HG03469 (cell line): ENCODE measurements around the gene DGKB.

Experiments used
- ATAC-seq: cut with Tn5 transposase; IDR thresholded peaks from one replicate; pipeline ENCODE4 v1.9.1; 2021; ENCODE audit warnings: mild to moderate bottlenecking, moderate library complexity, moderate number of reproducible peaks; ENCODE audit not compliant: unreplicated experiment

The DGKB gene

DNA sequence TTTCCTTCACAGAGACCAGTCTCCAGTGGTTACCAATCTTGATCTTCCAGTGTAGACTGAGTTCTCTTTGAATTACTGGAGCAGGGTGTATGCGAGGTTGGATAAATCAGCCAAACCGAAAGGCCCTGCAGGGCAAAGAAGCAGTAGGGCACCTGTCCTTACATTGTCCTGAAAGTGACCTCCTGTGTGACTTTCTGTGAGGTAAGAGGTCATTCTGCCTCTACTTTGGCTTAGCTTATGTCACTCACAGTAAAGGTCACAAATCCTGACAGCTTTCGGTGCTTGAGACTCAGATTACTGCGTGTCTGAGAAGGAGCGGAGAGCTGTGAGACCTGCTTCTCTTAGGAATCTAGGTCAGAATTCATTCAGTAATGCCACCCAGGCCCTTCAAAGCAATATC is 660.4 kb downstream of the DGKB start:
- no peak for ATAC-seq

DNA sequence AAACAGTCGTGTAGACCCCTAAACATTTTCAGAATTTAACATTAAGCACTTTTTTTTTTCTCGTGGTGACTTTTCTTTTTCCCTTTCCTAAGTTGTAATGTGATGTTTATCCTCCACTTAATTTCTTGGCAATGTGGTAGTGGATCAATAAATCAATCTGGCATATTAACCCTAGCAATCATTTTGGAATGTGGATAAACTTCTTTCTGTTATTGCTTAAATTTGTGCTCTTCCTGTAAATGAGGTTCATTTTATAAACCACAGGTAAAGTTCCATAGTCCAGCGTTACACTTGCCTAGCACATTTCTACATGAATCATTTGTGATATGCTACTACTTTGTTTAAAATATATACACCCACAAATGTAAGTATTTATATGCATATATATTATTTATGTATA is 665.7 kb downstream of the DGKB start:
- no peak for ATAC-seq

DNA sequence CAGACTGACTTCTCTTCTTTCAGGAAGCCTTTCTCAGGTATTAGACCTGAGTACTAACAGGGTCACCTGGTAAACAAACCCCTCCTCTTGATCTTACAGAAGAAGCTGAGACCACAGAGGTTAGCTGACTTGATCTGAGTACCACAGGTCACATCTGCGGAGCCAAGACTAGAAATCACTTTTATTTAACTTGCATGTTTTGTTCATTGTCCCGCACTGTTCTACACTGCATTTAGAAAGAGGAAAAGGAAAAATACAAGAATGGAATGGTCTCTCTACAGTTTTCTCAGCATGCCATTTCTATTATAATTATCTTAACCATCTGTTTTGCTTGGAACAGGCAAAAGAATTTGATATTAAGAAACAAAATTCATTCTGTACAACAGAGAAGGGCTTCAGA is 667.5 kb downstream of the DGKB start:
- ATAC-seq: no peak

DNA sequence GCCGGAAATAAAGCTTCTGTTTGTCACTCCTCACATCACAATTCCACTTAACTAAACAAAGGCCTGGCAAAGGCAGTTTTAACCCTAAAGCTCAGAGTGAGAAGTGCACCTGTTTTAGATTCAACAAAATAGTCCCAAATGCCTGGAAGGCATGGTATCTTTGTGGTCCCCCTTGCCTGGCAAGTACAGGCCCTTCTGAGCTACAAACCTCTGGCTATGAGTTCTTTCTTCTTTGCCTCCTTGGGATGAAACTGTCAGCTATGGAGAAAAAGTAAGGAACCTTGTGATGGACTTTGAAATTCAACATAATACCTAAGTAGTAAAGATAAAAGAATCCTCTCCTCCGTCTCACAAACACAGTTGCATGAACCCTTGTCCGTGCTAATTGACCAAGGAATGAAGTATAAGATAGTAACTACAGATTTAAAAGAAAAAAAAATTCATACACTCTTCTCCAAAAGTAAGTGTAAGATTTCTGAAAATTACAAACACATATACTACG is 668.6 kb downstream of the DGKB start:
- ATAC-seq: no peak

DNA sequence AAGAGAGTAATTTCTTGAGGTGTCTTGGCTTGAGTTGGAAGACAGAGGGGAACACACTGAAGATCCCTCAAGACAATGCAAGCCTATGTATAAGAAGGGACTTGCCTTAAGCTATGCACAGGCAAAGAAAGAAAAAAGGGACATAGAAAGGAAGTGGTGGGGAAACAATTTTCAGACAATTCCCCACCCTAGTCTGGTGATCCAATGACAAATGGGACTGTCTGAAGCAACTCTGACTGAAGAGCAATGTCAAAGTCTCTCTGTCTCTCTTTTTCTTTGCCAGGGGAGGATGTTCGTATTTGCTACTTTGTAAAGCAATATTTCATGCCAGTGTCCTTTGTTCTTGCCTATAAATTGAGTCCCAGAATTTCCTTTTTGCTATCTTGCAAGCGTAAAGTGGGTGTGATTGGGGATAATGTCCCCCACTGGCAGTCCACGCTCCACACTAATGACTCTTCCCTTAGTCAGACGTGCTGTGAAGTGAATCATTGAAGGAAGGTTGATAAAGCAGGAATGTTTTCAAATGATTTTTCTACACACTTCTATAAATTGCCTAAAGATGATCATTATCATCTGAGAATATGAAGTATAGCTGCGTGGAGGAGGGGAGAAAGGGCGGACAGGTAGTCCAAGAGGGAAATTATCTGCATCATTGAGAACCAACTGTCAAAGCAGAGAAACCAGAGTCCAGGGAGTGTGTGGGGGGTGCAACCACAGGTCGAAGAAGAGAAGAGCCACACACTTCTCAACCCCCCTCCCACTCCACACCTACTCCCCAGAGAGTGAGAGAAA is 669.3 kb downstream of the DGKB start:
- ATAC-seq: no peak

DNA sequence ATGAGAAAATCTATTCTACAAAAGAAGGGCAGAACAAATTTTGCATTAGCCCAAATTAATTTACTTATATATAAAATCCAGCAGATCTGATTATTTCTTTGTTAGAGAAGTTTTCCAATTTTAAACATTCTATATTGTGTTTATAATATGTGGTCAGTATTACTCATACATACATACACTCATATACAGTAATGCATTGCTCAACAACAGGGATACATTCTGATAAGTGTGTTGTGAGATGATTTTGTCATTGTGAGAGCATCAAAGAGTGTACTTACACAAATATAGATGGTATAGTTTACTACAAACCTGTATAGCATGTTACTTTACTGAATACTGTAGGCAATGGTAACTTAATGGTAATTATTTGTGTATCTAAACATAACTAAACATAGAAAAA is 673.5 kb downstream of the DGKB start:
- ATAC-seq: no peak

DNA sequence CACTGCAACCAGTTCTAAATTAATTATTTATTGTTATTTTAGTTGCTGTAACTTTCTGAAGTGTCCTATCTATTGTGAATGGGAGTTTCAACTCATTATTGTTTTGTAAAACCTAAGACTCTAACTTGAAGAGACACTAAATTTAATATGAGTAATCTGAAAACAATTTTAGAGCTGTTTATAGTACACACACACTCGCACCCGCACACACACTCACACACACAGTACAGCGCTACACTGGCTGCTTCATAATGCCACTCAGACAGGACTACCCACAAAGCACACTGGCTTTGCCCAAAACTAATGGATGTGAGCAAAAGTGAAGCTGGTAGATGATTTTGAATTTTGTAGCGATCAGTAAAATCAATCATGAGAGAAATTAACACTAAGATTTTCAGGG is 674.2 kb downstream of the DGKB start:
- no peak for ATAC-seq

DNA sequence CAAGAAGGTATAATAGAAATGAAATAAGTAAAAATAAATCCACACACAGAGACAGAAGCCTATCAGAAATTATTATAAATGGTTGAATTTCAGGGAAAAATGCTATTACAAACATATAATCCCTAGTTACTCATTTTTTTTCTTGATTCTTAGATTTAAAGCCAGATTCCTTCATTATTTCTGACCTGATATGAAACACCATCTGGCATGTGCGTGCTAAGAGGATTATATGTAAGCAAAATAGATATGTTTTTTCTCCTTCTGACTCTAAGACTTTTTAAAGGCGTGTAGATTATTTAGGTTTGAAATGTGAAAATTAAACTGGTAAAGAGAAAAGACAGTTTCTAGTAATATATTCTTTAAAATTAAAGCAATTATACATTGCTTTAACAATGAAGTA is 676.4 kb downstream of the DGKB start:
- ATAC-seq: no peak

DNA sequence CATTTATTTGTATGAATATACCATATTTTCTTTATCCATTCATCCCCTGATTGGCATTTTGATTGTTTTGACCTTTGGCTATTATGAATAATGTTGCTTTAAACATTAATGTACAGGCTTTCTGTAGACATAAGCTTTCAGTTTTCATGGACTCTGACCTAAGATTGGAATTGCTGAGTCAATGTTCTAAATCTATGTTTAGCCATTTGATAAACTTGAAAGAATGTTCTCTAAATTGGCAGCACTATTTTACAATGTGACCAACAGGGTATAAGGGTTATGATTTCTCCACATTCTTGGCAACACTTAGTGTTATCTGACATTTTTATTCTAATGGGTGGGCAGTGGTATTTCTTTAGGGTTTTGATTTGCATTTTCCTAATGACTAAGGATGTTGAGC is 683.4 kb downstream of the DGKB start:
- ATAC-seq: no peak

DNA sequence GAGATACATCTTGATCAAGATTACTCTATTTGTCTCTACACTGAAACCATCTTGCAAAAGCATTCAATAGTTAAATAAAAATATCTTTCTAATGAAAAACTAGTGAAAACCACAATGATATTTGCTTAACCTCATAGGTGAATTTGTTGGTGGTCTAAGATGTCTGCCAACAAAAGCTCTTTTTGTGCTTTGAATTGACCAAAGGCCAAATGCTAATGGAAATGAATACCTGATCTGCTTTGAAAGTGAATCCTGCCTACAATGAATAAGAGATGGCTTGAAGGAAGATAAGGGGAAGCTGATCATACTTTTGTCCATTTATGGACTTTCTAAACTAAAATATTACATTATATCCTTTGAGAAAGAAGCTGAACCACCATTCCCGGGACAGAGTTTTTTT is 684.2 kb downstream of the DGKB start:
- ATAC-seq: no peak

DNA sequence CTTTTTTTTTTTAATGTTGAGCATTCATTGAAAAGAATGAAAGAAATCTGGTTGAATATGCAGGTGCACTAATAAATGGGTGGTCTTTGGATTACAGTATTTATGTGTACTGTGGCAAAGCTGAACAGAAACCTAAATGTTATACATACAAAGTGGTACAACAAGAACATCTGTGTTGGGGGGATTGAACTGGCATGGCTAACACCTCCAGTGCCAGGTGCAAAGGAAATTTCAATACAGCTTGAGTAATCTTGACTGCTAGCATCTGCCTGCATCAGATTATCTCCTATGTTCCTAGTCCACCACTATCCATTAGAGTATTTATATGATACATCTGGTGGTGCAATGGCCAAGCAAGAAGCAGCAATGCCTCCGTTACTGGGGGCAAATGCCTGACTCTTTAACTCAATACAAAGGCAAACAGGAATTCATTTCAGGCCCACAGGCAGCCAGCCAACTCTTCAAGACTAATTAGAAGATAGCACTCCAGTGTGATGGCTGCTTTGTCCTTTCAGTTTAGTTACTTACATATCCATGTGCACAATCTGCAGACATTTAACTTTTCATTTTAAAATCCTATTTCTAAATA is 692.6 kb downstream of the DGKB start:
- ATAC-seq: no peak

DNA sequence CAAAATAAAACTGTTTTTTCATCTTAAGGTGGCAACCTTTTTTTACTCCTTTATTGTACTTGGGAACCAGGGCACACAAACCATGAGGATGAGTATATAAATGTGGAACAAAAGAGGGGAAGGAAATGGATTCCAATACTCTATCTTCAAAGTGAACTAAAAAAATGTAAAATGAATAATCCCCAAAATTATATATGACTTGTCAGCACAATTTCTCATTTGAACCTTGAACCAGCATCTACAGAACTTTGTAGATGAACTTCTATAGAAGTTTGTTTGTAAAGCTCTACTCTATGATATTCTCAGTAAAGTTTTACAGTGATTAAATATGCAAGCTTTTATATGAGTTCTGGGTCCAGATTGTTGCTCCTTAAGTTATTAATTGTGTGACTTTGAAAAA is 694.8 kb downstream of the DGKB start:
- no peak for ATAC-seq

DNA sequence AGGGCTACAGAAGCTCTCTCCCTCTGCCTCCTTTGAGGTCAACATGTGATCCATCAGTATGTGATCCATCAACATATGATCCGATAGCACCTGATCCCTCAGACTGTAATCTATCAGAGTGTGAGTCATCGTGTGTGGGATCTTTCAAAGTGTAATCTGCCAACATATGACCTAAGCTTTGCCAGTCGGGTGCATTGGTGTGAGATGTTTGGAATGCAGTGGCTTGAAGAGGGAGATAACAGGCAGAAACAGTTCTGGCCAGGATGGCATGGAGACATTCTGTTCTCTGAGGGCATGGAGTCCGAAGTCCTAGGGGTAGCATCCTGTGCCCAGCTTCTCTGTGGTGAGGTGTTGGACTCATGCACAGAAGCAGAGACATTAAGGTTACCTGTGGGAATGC is 695.4 kb downstream of the DGKB start:
- ATAC-seq: no peak

DNA sequence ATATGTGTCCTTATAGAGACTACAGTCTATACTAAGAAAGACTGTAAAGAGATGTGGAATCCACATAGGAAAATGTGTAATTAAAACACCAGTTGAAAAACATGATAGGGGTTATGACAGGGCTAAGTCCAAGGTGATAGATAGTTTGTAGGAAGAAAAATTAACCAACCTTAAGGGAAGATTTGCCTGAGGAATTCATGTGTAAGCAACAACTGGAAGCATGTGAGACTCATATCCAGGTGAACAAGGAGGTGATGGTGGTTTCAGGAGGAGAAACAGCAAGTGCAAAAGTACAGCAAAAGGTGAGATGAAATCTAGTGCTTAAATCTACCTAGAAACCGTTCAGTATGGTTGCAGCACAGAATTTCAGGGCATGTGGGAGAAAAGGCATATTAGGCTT is 696.4 kb downstream of the DGKB start:
- ATAC-seq: no peak

DNA sequence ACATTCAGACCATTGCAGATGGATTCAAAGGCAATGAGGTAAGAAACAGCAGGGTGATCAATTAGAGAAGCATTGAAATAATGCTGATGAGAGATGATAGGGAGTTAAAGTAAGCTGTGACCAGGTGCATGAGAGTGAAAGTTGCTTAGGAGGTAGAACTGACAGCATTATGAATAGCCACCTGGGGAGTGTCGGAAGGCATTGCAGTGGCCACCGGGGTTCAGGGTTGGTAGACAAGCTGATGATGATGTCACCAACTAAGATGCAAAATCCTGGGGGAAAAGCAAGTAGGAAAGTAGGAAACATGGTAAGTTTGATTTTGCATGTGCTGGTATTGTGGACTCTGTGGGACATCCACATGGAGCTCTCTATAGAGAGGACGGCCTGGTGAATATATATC is 701.2 kb downstream of the DGKB start:
- no peak for ATAC-seq

DNA sequence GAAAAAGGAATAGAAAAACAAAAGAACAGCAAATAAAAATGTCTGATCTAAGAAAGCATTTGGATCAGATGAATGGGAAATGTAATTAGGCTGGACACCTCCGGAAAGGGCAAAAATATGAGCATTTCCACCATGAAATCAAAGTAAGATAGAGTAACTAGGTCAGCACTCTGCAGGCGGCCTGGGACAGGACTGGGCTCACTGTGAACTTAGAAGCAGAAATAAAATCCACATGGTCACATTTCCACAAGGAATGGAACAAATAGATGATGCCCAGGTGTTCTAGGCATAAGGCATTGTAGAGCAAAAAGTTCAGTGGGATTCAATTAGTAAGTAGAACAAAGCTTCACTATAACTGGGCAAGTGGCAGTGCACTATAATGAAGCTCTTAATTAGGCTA is 703.2 kb downstream of the DGKB start:
- no peak for ATAC-seq

DNA sequence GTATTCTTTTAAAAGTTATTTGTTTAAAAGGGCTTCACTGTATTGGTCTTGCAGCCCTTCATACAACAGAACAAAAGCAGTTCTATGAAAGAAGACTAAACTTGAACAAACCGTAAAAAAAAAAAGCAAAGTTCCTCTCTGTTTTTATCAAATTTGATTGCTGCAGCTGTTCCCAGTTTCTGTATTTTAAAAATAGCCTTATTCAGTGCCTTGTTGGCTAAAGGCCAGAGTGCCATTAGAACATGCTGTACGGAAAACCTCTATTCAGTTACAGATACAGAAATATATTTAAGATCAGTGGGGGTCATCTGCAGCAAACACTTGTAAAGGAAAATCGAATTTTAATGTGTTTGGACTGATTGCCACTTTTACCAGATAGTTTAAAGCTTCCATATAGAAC is 705.3 kb downstream of the DGKB start:
- no peak for ATAC-seq

DNA sequence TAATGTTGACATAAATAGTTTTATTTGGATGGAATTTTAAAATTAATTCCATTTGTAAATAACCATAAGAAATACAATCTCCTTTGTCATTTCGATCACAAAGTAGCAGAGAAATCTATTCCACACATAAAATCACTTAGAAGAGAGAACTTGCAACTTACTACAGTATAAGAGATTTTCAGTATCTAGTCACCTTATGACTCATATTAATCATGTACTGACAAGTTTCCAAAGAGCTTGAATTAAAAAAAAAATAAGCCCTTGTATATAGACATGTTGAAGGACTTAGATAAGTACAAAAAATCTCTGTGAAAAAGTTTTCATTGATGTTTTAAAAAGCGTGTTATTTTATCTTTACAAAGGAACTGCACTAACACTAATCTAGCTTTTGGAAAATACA is 706.0 kb downstream of the DGKB start:
- ATAC-seq: no peak

DNA sequence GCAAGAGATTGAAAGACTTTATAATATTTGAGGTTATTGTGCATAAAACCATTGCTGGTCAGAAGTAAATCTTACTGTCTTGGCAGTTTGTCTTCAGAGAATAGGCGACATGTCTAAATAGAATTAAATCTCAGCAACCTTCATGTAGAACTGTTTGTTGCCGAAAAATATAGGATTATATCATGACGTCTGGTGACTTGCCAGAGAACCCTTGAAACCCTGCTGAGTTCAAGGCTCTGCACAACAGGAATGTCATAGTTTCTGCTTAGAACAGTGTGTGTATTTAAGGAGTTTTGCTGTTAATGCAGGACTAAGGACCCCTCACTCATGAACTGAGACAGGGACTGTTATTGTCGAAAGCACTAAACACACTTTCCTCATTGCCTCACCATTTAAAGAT is 706.7 kb downstream of the DGKB start:
- no peak for ATAC-seq

DNA sequence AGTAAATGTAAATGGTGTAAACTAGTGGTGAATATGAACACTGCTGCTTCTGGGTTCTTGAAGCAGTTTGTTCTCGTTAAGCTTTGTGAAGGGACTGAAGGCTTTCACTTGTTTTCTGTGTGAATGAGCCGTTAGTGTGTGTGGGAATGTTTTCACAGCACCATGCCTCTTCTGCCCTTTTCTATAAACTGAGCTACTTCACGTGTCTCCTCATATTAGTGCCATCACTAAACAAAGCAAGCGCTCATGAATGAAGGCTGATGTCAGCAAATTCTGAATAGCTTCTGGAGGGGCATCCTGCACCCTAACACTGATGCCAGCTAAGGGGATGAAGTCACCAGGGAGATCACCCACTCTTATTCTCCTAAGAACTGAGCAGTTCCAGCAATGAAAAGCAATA is 707.5 kb downstream of the DGKB start:
- no peak for ATAC-seq

DNA sequence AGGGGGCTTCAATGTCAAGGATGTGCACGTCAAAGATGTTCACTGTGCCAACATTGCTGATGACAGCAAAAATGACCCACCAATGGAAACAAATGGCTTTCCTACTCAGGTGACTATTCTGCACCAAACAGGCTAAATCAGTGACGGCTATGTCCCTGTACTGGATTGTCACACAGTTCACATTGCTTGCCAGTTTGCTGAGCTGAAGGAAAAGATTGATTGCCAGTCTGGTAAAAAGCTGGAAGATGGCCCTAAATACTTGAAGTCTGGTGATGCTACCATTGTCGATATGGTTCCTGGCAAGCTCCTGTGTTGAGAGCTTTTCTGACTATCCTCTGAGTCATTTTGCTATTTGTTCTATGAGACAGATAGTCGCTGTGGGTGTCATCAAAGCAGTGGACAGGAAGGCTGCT is 710.9 kb downstream of the DGKB start:
- ATAC-seq: no peak

DNA sequence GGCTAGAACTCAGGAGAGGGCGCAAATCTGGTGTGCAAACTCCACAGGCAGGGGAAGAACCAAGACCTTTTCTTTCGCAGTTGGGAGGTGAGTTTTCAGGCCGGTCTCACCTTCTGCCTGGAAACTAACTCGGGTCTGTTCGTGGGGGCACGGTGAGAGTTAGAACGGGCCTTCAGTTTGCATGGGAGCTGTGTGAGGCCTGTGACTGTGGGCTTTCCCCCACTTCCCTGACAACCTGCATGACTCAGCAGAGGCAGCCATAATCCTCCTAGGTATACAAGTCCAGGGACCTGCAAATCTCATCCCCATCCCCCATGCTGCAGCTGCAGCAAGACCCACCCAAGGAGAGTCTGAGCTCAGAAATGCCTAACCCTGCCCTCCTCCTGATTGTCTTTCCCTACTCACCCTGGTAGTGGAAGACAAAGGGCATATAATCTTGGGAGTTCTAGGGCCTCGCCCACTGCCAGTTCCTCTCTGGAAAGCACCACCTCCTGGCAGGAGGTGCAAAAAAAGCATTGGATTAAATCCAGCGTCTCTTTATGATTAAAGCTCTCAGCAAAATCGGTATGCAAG is 718.2 kb downstream of the DGKB start:
- ATAC-seq: no peak
